GM23338 (cell line): ENCODE measurements around the gene FBXO17. TPM values are rescaled to one million over a fixed set of nuclear protein-coding genes. Genes with fewer than 3 reads are reported as not detected.

Source experiments
- ATAC-seq: fragments of 200-7000 bp; cut with Tn5 transposase; 3 replicates; pipeline ENCODE4 v1.9.1; 2020
- DNase-seq: peaks from one replicate; pipeline ENCODE4 v3.0.0-alpha.2; 2015; ENCODE audit warnings: low spot score
- H2AFZ ChIP-seq: fragments of 200-600 bp; sonication (generic); 2 replicates; pipeline ENCODE4 v1.8.0; 2016; ENCODE audit warnings: antibody characterized with exemption, mild to moderate bottlenecking, moderate library complexity
- H3F3A ChIP-seq: fragments of 200-600 bp; sonication (generic); replicated peaks from 2 replicates; pipeline ENCODE4 v1.8.0; 2017; ENCODE audit warnings: antibody characterized with exemption, mixed run types, low read depth
- H3K27ac ChIP-seq: fragments of 200-600 bp; sonication (generic); 2 replicates; pipeline ENCODE4 v1.6.1; 2016; ENCODE audit warnings: low read depth
- H3K27me3 ChIP-seq: fragments of 200-600 bp; sonication (generic); 2 replicates; pipeline ENCODE4 v1.8.0; 2016; ENCODE audit warnings: mild to moderate bottlenecking, mixed run types, moderate library complexity; ENCODE audit not compliant: insufficient read depth
- H3K36me3 ChIP-seq: fragments of 200-600 bp; sonication (generic); 2 replicates; pipeline ENCODE4 v1.8.0; 2016; ENCODE audit warnings: mild to moderate bottlenecking; ENCODE audit not compliant: insufficient read depth
- H3K4me1 ChIP-seq: fragments of 200-600 bp; sonication (generic); 2 replicates; pipeline ENCODE4 v1.8.0; 2016; ENCODE audit warnings: mild to moderate bottlenecking, moderate library complexity; ENCODE audit not compliant: insufficient read depth
- H3K4me2 ChIP-seq: fragments of 200-600 bp; sonication (generic); 2 replicates; pipeline ENCODE4 v1.7.1; 2017; ENCODE audit warnings: mixed run types
- H3K4me3 ChIP-seq: fragments of 200-600 bp; sonication (generic); 2 replicates; pipeline ENCODE4 v1.6.1; 2016; ENCODE audit warnings: mixed run types
- H3K79me2 ChIP-seq: fragments of 200-600 bp; sonication (generic); replicated peaks from 2 replicates; pipeline ENCODE4 v1.8.0; 2017; ENCODE audit warnings: mild to moderate bottlenecking; ENCODE audit not compliant: insufficient read depth
- H3K9me2 ChIP-seq: fragments of 200-600 bp; sonication (generic); 2 replicates; pipeline ENCODE4 v1.8.0; 2017; ENCODE audit not compliant: insufficient read depth
- H4K20me1 ChIP-seq: fragments of 200-600 bp; sonication (generic); replicated peaks from 2 replicates; pipeline ENCODE4 v1.8.0; 2017; ENCODE audit warnings: mild to moderate bottlenecking; ENCODE audit not compliant: insufficient read depth
- H3K27ac Mint-ChIP-seq: 2 replicates; pipeline ENCODE4 v1.8.0; 2020; ENCODE audit warnings: inconsistent platforms, mild to moderate bottlenecking, moderate library complexity, mixed read lengths
- H3K27me3 Mint-ChIP-seq: 3 replicates; pipeline ENCODE4 v1.8.0; 2022; ENCODE audit warnings: low read depth, mild to moderate bottlenecking, moderate library complexity, mixed read lengths, inconsistent platforms; ENCODE audit not compliant: insufficient read depth, poor library complexity
- H3K36me3 Mint-ChIP-seq: 3 replicates; pipeline ENCODE4 v1.8.0; 2021; ENCODE audit warnings: low read depth, mild to moderate bottlenecking, inconsistent platforms, moderate library complexity, mixed read lengths
- H3K4me1 Mint-ChIP-seq: 3 replicates; pipeline ENCODE4 v1.8.0; 2020; ENCODE audit warnings: mild to moderate bottlenecking, inconsistent platforms, mixed read lengths
- H3K4me3 Mint-ChIP-seq: 3 replicates; pipeline ENCODE4 v1.8.0; 2021; ENCODE audit warnings: moderate library complexity, mild to moderate bottlenecking, inconsistent platforms, mixed read lengths
- H3K9me3 Mint-ChIP-seq: 3 replicates; pipeline ENCODE4 v1.8.0; 2020; ENCODE audit warnings: moderate library complexity, mild to moderate bottlenecking, inconsistent platforms, mixed read lengths
- CREB1 ChIP-seq: fragments of 250-450 bp; sonication (Bioruptor Pico); IDR thresholded peaks from 2 replicates; pipeline ENCODE4 v1.5.0; 2020; ENCODE audit warnings: low read depth, mild to moderate bottlenecking, moderate library complexity
- POLR2AphosphoS5 ChIP-seq: IDR thresholded peaks from 2 replicates; pipeline ENCODE4 v1.6.1; 2016; ENCODE audit warnings: antibody characterized with exemption, low read depth
- REST ChIP-seq: IDR thresholded peaks from one replicate; pipeline ENCODE4 v1.6.1; 2018; ENCODE audit warnings: antibody characterized with exemption; ENCODE audit not compliant: unreplicated experiment
- polyA plus RNA-seq: library from polyadenylated mRNA; unstranded; fragments of >200 nt; fragmentation: Nextera tagmentation; extraction: Ambion mirVana; gene quantifications from 2 replicates; pipeline ENCODE4 v1.2.1, GENCODE V29; 2016
- total RNA-seq: library from RNA; depleted of rRNA; stranded (reverse); fragments of >200 nt; shearing (Covaris generic); gene quantifications from 2 replicates; pipeline ENCODE4 v1.2.3, GENCODE V29; 2014
- TF ChIP-seq, protein P1 (sequence below): fragments of 250-450 bp; sonication (Bioruptor Pico); IDR thresholded peaks from 2 replicates; pipeline ENCODE4 v1.5.0; 2020; ENCODE audit warnings: mild to moderate bottlenecking, moderate library complexity
- TF ChIP-seq, protein P2 (sequence below): IDR thresholded peaks from 2 replicates; pipeline ENCODE4 v1.6.1; 2016; ENCODE audit warnings: antibody characterized with exemption

Gene FBXO17
- total and polyA plus RNA-seq, 2 experiments from 2014 or later = 17.2 to 29.0 TPM

DNA sequence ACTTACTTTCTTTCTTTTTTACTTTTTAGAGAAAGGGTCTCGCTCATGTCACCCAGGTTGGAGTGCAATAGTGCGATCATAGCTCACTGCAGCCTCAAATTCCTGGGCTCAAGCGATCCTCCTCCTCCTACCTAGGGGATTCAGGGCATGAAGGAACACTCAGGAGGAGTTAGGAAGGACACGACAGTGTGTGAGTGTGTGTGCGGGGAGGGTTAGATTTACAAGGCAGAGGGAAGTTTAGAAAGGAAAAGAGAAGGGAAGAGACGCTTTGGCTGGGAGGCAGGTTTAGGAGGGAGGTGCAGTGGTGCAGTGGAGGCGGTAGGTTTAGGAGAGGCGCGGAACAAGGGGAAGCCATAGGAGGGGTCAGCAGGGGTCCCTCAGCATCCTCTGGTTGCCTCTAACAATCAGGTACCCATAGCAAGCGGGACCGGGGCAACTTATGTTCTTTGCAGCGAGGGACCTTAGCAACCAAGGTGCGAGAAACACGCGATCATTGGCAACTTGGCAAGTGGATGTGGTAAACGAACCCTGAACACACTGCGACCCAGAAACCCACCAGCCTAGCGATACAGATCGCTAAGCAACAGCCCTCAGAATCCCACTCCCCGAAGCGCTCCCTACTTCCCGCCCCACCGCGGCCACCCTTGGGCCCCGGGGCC lies 76.6 kb downstream of the FBXO17 start:
- DNase-seq = peak; percentile 34
- peak; percentile 7 for ATAC-seq
- H3K4me3 Mint-ChIP-seq = peak overlapping the region; percentile 87
- Histone ChIP-seq H3K36me3 (no peaks in the 10 kb centered on the region), H3K27me3 (peaks cover 11% of the 10 kb centered on the region), H3K27ac (no peak overlapping the region), H3K4me3 (peak overlapping the region; percentile 68), H2AFZ (peak overlapping the region; percentile 99), H3K4me2 (peak overlapping the region; percentile 81), H3K9me2 (no peaks in the 10 kb centered on the region), H3F3A (no peaks in the 10 kb centered on the region), H3K79me2 (peaks cover 23% of the 10 kb centered on the region), H3K4me1 (peaks cover 14% of the 10 kb centered on the region), H4K20me1 (no peaks in the 10 kb centered on the region)
- no peak overlapping the region for H3K27ac Mint-ChIP-seq
- peaks cover 3% of the 10 kb centered on the region; the same call in 2 of the 3 replicates for H3K9me3 Mint-ChIP-seq
- TF ChIP-seq, protein P1, sequence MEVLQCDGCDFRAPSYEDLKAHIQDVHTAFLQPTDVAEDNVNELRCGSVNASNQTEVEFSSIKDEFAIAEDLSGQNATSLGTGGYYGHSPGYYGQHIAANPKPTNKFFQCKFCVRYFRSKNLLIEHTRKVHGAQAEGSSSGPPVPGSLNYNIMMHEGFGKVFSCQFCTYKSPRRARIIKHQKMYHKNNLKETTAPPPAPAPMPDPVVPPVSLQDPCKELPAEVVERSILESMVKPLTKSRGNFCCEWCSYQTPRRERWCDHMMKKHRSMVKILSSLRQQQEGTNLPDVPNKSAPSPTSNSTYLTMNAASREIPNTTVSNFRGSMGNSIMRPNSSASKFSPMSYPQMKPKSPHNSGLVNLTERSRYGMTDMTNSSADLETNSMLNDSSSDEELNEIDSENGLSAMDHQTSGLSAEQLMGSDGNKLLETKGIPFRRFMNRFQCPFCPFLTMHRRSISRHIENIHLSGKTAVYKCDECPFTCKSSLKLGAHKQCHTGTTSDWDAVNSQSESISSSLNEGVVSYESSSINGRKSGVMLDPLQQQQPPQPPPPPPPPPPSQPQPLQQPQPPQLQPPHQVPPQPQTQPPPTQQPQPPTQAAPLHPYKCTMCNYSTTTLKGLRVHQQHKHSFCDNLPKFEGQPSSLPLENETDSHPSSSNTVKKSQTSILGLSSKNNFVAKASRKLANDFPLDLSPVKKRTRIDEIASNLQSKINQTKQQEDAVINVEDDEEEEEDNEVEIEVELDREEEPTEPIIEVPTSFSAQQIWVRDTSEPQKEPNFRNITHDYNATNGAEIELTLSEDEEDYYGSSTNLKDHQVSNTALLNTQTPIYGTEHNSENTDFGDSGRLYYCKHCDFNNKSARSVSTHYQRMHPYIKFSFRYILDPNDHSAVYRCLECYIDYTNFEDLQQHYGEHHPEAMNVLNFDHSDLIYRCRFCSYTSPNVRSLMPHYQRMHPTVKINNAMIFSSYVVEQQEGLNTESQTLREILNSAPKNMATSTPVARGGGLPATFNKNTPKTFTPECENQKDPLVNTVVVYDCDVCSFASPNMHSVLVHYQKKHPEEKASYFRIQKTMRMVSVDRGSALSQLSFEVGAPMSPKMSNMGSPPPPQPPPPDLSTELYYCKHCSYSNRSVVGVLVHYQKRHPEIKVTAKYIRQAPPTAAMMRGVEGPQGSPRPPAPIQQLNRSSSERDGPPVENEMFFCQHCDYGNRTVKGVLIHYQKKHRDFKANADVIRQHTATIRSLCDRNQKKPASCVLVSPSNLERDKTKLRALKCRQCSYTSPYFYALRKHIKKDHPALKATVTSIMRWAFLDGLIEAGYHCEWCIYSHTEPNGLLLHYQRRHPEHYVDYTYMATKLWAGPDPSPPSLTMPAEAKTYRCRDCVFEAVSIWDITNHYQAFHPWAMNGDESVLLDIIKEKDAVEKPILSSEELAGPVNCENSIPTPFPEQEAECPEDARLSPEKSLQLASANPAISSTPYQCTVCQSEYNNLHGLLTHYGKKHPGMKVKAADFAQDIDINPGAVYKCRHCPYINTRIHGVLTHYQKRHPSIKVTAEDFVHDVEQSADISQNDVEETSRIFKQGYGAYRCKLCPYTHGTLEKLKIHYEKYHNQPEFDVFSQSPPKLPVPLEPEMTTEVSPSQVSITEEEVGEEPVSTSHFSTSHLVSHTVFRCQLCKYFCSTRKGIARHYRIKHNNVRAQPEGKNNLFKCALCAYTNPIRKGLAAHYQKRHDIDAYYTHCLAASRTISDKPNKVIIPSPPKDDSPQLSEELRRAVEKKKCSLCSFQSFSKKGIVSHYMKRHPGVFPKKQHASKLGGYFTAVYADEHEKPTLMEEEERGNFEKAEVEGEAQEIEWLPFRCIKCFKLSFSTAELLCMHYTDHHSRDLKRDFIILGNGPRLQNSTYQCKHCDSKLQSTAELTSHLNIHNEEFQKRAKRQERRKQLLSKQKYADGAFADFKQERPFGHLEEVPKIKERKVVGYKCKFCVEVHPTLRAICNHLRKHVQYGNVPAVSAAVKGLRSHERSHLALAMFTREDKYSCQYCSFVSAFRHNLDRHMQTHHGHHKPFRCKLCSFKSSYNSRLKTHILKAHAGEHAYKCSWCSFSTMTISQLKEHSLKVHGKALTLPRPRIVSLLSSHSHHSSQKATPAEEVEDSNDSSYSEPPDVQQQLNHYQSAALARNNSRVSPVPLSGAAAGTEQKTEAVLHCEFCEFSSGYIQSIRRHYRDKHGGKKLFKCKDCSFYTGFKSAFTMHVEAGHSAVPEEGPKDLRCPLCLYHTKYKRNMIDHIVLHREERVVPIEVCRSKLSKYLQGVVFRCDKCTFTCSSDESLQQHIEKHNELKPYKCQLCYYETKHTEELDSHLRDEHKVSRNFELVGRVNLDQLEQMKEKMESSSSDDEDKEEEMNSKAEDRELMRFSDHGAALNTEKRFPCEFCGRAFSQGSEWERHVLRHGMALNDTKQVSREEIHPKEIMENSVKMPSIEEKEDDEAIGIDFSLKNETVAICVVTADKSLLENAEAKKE (CRISPR knock-in tag) = no peak
- peaks cover 3% of the 10 kb centered on the region; the same call in 2 of the 3 replicates for H3K36me3 Mint-ChIP-seq
- peaks cover 12% of the 10 kb centered on the region for H3K4me1 Mint-ChIP-seq
- H3K27me3 Mint-ChIP-seq = peaks cover 13% of the 10 kb centered on the region

GRCh38 chr19:38894968-38895367 lies 80.6 kb downstream of the FBXO17 start:
- Mint-ChIP-seq H3K4me1 (peaks cover 9% of the 10 kb centered on the region), H3K4me3 (no peak overlapping the region; the same call in 2 of the 3 replicates), H3K27ac (no peak overlapping the region), H3K9me3 (no peaks in the 10 kb centered on the region; the same call in 2 of the 3 replicates), H3K36me3 (no peaks in the 10 kb centered on the region; the same call in 2 of the 3 replicates), H3K27me3 (peaks cover 13% of the 10 kb centered on the region)
- Histone ChIP-seq H3K4me1 (peaks cover 8% of the 10 kb centered on the region; the same call in 1 of the 2 replicates), H3K4me2 (no peak overlapping the region), H4K20me1 (no peaks in the 10 kb centered on the region), H3K27ac (no peak overlapping the region), H2AFZ (no peak overlapping the region), H3K79me2 (no peaks in the 10 kb centered on the region), H3F3A (no peaks in the 10 kb centered on the region), H3K36me3 (no peaks in the 10 kb centered on the region), H3K9me2 (no peaks in the 10 kb centered on the region), H3K4me3 (no peak overlapping the region), H3K27me3 (peaks cover 11% of the 10 kb centered on the region)
- ATAC-seq (no peak), DNase-seq (no peak)
- TF ChIP-seq POLR2AphosphoS5 (no peak), REST (no peak), CREB1 (CRISPR knock-in tag) (no peak)
- TF ChIP-seq, protein P2, sequence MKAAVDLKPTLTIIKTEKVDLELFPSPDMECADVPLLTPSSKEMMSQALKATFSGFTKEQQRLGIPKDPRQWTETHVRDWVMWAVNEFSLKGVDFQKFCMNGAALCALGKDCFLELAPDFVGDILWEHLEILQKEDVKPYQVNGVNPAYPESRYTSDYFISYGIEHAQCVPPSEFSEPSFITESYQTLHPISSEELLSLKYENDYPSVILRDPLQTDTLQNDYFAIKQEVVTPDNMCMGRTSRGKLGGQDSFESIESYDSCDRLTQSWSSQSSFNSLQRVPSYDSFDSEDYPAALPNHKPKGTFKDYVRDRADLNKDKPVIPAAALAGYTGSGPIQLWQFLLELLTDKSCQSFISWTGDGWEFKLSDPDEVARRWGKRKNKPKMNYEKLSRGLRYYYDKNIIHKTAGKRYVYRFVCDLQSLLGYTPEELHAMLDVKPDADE = no peak
